Measurements from ENCODE around the gene WARS2.

DNA sequence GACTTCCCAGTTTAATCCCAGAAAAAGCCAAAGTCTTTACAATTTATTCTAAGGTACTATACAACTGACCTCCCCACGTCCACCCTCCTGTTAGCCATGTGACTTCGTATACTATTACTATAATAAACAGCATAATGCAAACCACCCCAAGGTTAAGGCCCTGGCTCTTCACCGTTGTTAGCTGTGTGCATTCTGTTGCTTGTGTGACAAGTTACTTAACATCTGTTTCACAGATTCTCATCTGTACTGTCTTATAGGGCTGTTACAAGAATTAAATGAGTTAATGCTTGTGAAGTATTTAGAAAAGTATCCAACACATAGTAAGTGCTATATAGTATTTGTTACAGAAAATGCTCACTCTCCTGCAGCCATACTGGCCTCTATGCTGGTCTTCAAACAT, 15.7 kb downstream of the WARS2 start:
- TF ChIP-seq BHLHE40 (IDR thresholded peaks at IDR 0.05; ENCODE audit: low read depth, low read length) (no peak), POLR2A (IDR thresholded peaks at IDR 0.05; ENCODE audit: low read length) (no peak), MAFK (IDR thresholded peaks at IDR 0.05; ENCODE audit: partially characterized antibody) (no peak), POLR2AphosphoS2 (conservative IDR thresholded peaks at IDR 0.05; ENCODE audit: low read length) (no peak)
- TF ChIP-seq, protein P1, sequence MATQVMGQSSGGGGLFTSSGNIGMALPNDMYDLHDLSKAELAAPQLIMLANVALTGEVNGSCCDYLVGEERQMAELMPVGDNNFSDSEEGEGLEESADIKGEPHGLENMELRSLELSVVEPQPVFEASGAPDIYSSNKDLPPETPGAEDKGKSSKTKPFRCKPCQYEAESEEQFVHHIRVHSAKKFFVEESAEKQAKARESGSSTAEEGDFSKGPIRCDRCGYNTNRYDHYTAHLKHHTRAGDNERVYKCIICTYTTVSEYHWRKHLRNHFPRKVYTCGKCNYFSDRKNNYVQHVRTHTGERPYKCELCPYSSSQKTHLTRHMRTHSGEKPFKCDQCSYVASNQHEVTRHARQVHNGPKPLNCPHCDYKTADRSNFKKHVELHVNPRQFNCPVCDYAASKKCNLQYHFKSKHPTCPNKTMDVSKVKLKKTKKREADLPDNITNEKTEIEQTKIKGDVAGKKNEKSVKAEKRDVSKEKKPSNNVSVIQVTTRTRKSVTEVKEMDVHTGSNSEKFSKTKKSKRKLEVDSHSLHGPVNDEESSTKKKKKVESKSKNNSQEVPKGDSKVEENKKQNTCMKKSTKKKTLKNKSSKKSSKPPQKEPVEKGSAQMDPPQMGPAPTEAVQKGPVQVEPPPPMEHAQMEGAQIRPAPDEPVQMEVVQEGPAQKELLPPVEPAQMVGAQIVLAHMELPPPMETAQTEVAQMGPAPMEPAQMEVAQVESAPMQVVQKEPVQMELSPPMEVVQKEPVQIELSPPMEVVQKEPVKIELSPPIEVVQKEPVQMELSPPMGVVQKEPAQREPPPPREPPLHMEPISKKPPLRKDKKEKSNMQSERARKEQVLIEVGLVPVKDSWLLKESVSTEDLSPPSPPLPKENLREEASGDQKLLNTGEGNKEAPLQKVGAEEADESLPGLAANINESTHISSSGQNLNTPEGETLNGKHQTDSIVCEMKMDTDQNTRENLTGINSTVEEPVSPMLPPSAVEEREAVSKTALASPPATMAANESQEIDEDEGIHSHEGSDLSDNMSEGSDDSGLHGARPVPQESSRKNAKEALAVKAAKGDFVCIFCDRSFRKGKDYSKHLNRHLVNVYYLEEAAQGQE (IDR thresholded peaks at IDR 0.05), result no peak
- TF ChIP-seq, protein P2, sequence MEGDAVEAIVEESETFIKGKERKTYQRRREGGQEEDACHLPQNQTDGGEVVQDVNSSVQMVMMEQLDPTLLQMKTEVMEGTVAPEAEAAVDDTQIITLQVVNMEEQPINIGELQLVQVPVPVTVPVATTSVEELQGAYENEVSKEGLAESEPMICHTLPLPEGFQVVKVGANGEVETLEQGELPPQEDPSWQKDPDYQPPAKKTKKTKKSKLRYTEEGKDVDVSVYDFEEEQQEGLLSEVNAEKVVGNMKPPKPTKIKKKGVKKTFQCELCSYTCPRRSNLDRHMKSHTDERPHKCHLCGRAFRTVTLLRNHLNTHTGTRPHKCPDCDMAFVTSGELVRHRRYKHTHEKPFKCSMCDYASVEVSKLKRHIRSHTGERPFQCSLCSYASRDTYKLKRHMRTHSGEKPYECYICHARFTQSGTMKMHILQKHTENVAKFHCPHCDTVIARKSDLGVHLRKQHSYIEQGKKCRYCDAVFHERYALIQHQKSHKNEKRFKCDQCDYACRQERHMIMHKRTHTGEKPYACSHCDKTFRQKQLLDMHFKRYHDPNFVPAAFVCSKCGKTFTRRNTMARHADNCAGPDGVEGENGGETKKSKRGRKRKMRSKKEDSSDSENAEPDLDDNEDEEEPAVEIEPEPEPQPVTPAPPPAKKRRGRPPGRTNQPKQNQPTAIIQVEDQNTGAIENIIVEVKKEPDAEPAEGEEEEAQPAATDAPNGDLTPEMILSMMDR (IDR thresholded peaks at IDR 0.05), result no peak
- TF ChIP-seq, protein P3, sequence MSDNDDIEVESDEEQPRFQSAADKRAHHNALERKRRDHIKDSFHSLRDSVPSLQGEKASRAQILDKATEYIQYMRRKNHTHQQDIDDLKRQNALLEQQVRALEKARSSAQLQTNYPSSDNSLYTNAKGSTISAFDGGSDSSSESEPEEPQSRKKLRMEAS (IDR thresholded peaks at IDR 0.05), result no peak
- TF ChIP-seq, protein P4, sequence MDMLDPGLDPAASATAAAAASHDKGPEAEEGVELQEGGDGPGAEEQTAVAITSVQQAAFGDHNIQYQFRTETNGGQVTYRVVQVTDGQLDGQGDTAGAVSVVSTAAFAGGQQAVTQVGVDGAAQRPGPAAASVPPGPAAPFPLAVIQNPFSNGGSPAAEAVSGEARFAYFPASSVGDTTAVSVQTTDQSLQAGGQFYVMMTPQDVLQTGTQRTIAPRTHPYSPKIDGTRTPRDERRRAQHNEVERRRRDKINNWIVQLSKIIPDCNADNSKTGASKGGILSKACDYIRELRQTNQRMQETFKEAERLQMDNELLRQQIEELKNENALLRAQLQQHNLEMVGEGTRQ (IDR thresholded peaks at IDR 0.05), result no peak
